HCT116 (cell line): Measurements from ENCODE around the gene UBE2D2. TPM values are rescaled to one million over a fixed set of nuclear protein-coding genes. Genes with fewer than 3 reads are reported as not detected.
A peak's percentile ranks its signal among the peaks of the same experiment; 100 is the strongest.

ENCODE experiments used
- ATAC-seq: fragments of 200-7000 bp; cut with Tn5 transposase; 2 replicates; pipeline ENCODE4 v1.9.1; 2020; ENCODE audit warnings: mild to moderate bottlenecking, moderate library complexity
- BruUV-seq: library from RNA; stranded (reverse); fragments of 400-500 nt; replicated peaks from 2 replicates; lab custom pipeline; 2021; lab: Mats Ljungman, UMichigan
- CTCF ChIA-PET: fragments of 300-600 bp; sonication (Branson Sonifier 250); formaldehyde crosslinking; loops from one replicate; lab custom pipeline; 2021; ENCODE audit warnings: antibody characterized with exemption; lab: Charles Lee
- POLR2A ChIA-PET: fragments of 300-600, 350-600 bp; sonication (Branson Sonifier 250); formaldehyde crosslinking; loops from one replicate; lab custom pipeline; 2021; ENCODE audit warnings: antibody characterized with exemption; lab: Charles Lee
- RAD21 ChIA-PET, 2 experiments: fragments of 300-600 bp; sonication (Branson Sonifier 250); formaldehyde crosslinking; loops; one replicate each; lab custom pipeline; 2023; ENCODE audit warnings: low total read pairs in 2 of 2; ENCODE audit not compliant: uncharacterized antibody in 2 of 2, unreplicated experiment in 2 of 2, low non-redundant PET in 1 of 2; lab: Charles Lee
- DNase-seq: peaks from one replicate; pipeline ENCODE4 v3.0.0-alpha.2; 2010; ENCODE audit warnings: low read depth, low spot score
- H2AFZ ChIP-seq: fragments of 200-600 bp; shearing (Covaris generic), sonication (generic); 2 replicates; pipeline ENCODE4 v1.6.1; 2017; ENCODE audit warnings: low read depth, mixed run types, mixed read lengths, antibody characterized with exemption, low read length; ENCODE audit not compliant: poor library complexity, severe bottlenecking
- H3K27ac ChIP-seq: 2 replicates; pipeline ENCODE4 v1.5.1; 2012; ENCODE audit warnings: low read depth, low read length
- H3K27me3 ChIP-seq: fragments of 200-600 bp; sonication (generic); 2 replicates; pipeline ENCODE4 v1.6.1; 2016; ENCODE audit warnings: mixed run types, low read length, mixed read lengths; ENCODE audit not compliant: insufficient read depth
- H3K36me3 ChIP-seq, 2 experiments: fragments of 200-500 bp in 1 of 2; fragments of 200-600 bp in 1 of 2; sonication (Bioruptor generic) in 1 of 2; sonication (generic) in 1 of 2; 2 replicates each; pipeline versions ENCODE4 v1.5.1 to v1.6.1; 2014 to 2016; ENCODE audit warnings: low read length in 2 of 2, inconsistent platforms in 1 of 2, mixed read lengths in 1 of 2, mixed run types in 1 of 2; ENCODE audit not compliant: insufficient read depth in 2 of 2, control insufficient read depth in 1 of 2
- H3K4me1 ChIP-seq, 2 experiments: fragments of 200-600 bp in 1 of 2; sonication (generic) in 1 of 2; 2 replicates each; pipeline versions ENCODE4 v1.5.1 to v1.6.1; 2012 to 2017; ENCODE audit warnings: low read length in 2 of 2, inconsistent platforms in 1 of 2, mild to moderate bottlenecking in 1 of 2, mixed read lengths in 1 of 2, mixed run types in 1 of 2, moderate library complexity in 1 of 2; ENCODE audit not compliant: insufficient read depth in 2 of 2, control insufficient read depth in 1 of 2
- H3K4me2 ChIP-seq: fragments of 200-600 bp; sonication (generic); 2 replicates; pipeline ENCODE4 v1.6.1; 2017; ENCODE audit warnings: mixed run types, low read length, mixed read lengths
- H3K4me3 ChIP-seq, 2 experiments: fragments of 200-600 bp in 1 of 2; sonication (generic) in 1 of 2; replicated peaks in 1 of 2; 2 replicates each; pipeline ENCODE4 v1.5.1; 2011 to 2016; ENCODE audit warnings: low read length in 2 of 2, control low read depth in 1 of 2, low read depth in 1 of 2, mild to moderate bottlenecking in 1 of 2, mixed read lengths in 1 of 2, mixed run types in 1 of 2
- H3K79me2 ChIP-seq: fragments of 200-600 bp; sonication (generic); 2 replicates; pipeline ENCODE4 v1.6.1; 2017; ENCODE audit warnings: mild to moderate bottlenecking, mixed run types, low read length, moderate library complexity, mixed read lengths; ENCODE audit not compliant: insufficient read depth
- H3K9ac ChIP-seq: fragments of 200-600 bp; sonication (generic); 2 replicates; pipeline ENCODE4 v1.6.1; 2016; ENCODE audit warnings: low read length, mixed read lengths
- H3K9me2 ChIP-seq: fragments of 200-600 bp; sonication (generic), shearing (Covaris generic); 2 replicates; pipeline ENCODE4 v1.6.1; 2017; ENCODE audit warnings: mixed run types, mild to moderate bottlenecking, moderate library complexity; ENCODE audit not compliant: insufficient read depth
- H3K9me3 ChIP-seq, 2 experiments: fragments of 200-500 bp in 1 of 2; fragments of 200-600 bp in 1 of 2; sonication (Bioruptor generic) in 1 of 2; sonication (generic) in 1 of 2; 2 replicates each; pipeline ENCODE4 v1.6.1; 2014 to 2017; ENCODE audit warnings: low read length in 2 of 2, mixed read lengths in 2 of 2, inconsistent platforms in 1 of 2, low read depth in 1 of 2, mild to moderate bottlenecking in 1 of 2, mixed run types in 1 of 2, moderate library complexity in 1 of 2; ENCODE audit not compliant: control insufficient read depth in 1 of 2, insufficient read depth in 1 of 2
- H4K20me1 ChIP-seq: fragments of 200-600 bp; sonication (generic), shearing (Covaris generic); 2 replicates; pipeline ENCODE4 v1.6.1; 2017; ENCODE audit warnings: mixed run types, mild to moderate bottlenecking, moderate library complexity; ENCODE audit not compliant: insufficient read depth
- ATF3 ChIP-seq: IDR thresholded peaks from 2 replicates; pipeline ENCODE4 v1.6.1; 2012
- CBX3 ChIP-seq: IDR thresholded peaks from 2 replicates; pipeline ENCODE4 v1.6.1; 2012; ENCODE audit warnings: low read depth
- CEBPB ChIP-seq: IDR thresholded peaks from 2 replicates; pipeline ENCODE4 v1.6.1; 2012; ENCODE audit warnings: low read depth
- CTCF ChIP-seq, 3 experiments: fragments of 200-600 bp in 1 of 3; sonication (generic) in 1 of 3; IDR thresholded peaks in 2 of 3; conservative IDR thresholded peaks in 1 of 3; 2 replicates each; pipeline ENCODE4 v1.5.1; 2012 to 2017; ENCODE audit warnings: low read depth in 2 of 3, low read length in 2 of 3, antibody characterized with exemption in 1 of 3, borderline replicate concordance in 1 of 3, control low read depth in 1 of 3, mild to moderate bottlenecking in 1 of 3, mixed read lengths in 1 of 3, mixed run types in 1 of 3, moderate library complexity in 1 of 3; ENCODE audit not compliant: insufficient read depth in 1 of 3
- EGR1 ChIP-seq: IDR thresholded peaks from 2 replicates; pipeline ENCODE4 v1.6.1; 2012; ENCODE audit warnings: low read depth
- ELF1 ChIP-seq: IDR thresholded peaks from 2 replicates; pipeline ENCODE4 v1.6.1; 2012; ENCODE audit warnings: low read depth, borderline replicate concordance
- EZH2phosphoT487 ChIP-seq: fragments of 200-600 bp; IDR thresholded peaks from 2 replicates; pipeline ENCODE4 v1.6.1; 2018; ENCODE audit warnings: antibody characterized with exemption, borderline replicate concordance
- FOSL1 ChIP-seq: IDR thresholded peaks from 2 replicates; pipeline ENCODE4 v1.6.1; 2012; ENCODE audit warnings: low read depth
- JUND ChIP-seq: IDR thresholded peaks from 2 replicates; pipeline ENCODE4 v1.6.1; 2012
- MAX ChIP-seq: IDR thresholded peaks from 2 replicates; pipeline ENCODE4 v1.6.1; 2012
- POLR2A ChIP-seq: IDR thresholded peaks from 2 replicates; pipeline ENCODE4 v1.7.0; 2011; ENCODE audit warnings: borderline replicate concordance; ENCODE audit not compliant: insufficient read depth, insufficient read length; ENCODE audit errors: extremely low read depth
- RAD21 ChIP-seq: IDR thresholded peaks from 2 replicates; pipeline ENCODE4 v1.6.1; 2012; ENCODE audit warnings: low read depth, mild to moderate bottlenecking
- SIN3A ChIP-seq: IDR thresholded peaks from 2 replicates; pipeline ENCODE4 v1.6.1; 2012; ENCODE audit warnings: low read depth
- SRF ChIP-seq: IDR thresholded peaks from 2 replicates; pipeline ENCODE4 v1.6.1; 2012; ENCODE audit warnings: low read depth
- TCF7L2 ChIP-seq: IDR thresholded peaks from 2 replicates; pipeline ENCODE4 v1.7.0; 2011; ENCODE audit warnings: borderline replicate concordance, inconsistent platforms; ENCODE audit not compliant: insufficient read depth, insufficient read length; ENCODE audit errors: extremely low read depth
- ZNF274 ChIP-seq: fragments of 200-500 bp; sonication (Bioruptor generic); IDR thresholded peaks from 2 replicates; pipeline ENCODE4 v1.6.1; 2014; ENCODE audit warnings: mild to moderate bottlenecking, low read depth, low read length, inconsistent platforms
- intact Hi-C: fragments of 100-400 bp; cut with micrococcal nuclease; formaldehyde crosslinking; loops from 2 replicates; pipeline ENCODE4 v1.10.0; 2022
- total RNA-seq: library from RNA; stranded (reverse); gene quantifications from one replicate; pipeline ENCODE4 v1.2.1, GENCODE V29; 2021; ENCODE audit not compliant: unreplicated experiment
- TF ChIP-seq, protein P1 (sequence below): IDR thresholded peaks from 2 replicates; pipeline ENCODE4 v1.6.1; 2012; ENCODE audit warnings: low read depth

UBE2D2 gene
- total RNA-seq, 1 experiment from 2014 or later: 140 TPM

DNA sequence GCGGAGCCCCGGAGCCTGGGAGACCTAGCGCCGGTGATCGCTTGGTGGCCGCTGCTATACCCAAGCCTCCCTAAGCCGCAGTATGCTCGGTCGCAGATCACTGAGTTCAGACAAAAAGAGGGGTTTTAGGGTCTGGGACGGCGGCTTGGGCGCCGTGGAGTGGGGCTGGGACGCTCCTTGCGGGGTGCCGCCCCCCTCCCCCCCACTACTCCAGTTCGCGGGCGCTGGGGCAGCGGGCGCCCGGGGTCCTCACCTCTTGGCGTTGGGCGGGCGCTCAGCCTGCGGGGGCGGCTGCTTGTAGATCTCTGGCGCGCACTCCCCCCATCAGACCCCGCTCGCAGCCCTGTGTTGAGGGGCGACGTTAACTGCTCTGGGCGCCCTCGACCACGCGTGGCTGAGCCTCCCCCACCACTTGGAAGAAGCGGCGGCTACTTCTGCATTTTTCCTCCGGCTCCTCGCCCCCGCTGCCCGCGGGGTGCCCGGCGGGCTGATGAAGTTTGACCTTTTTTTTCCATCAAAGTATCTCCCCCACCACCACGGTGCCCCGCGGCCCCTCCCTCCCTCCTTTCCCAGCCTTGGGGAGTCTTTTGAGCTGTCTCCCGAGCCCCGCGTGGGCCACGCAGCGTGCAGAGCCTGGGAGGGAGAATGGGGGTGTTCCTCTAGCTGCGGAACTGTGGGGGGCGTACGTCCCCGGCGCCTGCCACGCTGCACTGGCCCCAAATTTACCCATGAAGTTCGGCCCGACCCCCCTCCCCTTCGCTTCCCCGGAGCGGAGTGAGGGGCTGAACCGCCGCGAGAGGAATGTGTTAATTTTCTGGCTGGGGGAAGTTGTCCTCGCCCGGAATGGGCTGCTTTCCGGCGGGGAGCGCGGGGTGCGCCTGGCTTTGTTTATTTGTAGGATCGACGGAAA lies 88.2 kb downstream of the UBE2D2 start:
- peaks cover 56% of the 10 kb centered on the region for H3K79me2 ChIP-seq
- DNase-seq (no peak), ATAC-seq (peak; percentile 12)
- no TSS peak for BruUV-seq
- TF ChIP-seq SIN3A (no peak), ZNF274 (no peak), MAX (no peak), CBX3 (no peak), JUND (no peak), CTCF (IDR thresholded peaks at IDR 0.05 in 2 of 3, conservative IDR thresholded peaks at IDR 0.05 in 1 of 3; ENCODE audit: borderline replicate concordance in 1 of 3, insufficient read depth in 1 of 3, low read depth in 2 of 3, low read length in 2 of 3) (no peak; a peak in 1 of 6 replicates), EZH2phosphoT487 (no peak), CEBPB (no peak), POLR2A (no peak), SRF (no peak), ELF1 (no peak), EGR1 (no peak), TCF7L2 (no peak), FOSL1 (no peak), RAD21 (no peak), ATF3 (no peak)
- TF ChIP-seq, protein P1, sequence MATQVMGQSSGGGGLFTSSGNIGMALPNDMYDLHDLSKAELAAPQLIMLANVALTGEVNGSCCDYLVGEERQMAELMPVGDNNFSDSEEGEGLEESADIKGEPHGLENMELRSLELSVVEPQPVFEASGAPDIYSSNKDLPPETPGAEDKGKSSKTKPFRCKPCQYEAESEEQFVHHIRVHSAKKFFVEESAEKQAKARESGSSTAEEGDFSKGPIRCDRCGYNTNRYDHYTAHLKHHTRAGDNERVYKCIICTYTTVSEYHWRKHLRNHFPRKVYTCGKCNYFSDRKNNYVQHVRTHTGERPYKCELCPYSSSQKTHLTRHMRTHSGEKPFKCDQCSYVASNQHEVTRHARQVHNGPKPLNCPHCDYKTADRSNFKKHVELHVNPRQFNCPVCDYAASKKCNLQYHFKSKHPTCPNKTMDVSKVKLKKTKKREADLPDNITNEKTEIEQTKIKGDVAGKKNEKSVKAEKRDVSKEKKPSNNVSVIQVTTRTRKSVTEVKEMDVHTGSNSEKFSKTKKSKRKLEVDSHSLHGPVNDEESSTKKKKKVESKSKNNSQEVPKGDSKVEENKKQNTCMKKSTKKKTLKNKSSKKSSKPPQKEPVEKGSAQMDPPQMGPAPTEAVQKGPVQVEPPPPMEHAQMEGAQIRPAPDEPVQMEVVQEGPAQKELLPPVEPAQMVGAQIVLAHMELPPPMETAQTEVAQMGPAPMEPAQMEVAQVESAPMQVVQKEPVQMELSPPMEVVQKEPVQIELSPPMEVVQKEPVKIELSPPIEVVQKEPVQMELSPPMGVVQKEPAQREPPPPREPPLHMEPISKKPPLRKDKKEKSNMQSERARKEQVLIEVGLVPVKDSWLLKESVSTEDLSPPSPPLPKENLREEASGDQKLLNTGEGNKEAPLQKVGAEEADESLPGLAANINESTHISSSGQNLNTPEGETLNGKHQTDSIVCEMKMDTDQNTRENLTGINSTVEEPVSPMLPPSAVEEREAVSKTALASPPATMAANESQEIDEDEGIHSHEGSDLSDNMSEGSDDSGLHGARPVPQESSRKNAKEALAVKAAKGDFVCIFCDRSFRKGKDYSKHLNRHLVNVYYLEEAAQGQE: no peak
- no peak overlapping the region for H2AFZ ChIP-seq
- CTCF ChIA-PET: interaction anchor here (1.3 to 1.9 kb wide), 2 partner anchors 13 to 14 kb away, joined by 3 to 56 read pairs; no protein-coding TSS in a partner anchor
- H3K9me3 ChIP-seq: no peaks in the 10 kb centered on the region
- no peaks in the 10 kb centered on the region for H3K27me3 ChIP-seq
- H3K4me2 ChIP-seq: peak overlapping the region; percentile 84
- peak overlapping the region; percentile 80 to 84 for H3K4me3 ChIP-seq
- H3K4me1 ChIP-seq: peaks cover 52 to 63% of the 10 kb centered on the region in 2 experiments
- H3K36me3 ChIP-seq: no peaks in the 10 kb centered on the region
- H3K9ac ChIP-seq: peak overlapping the region; percentile 87
- H3K27ac ChIP-seq: peak overlapping the region; percentile 88
- peaks cover 6% of the 10 kb centered on the region; the same call in 1 of the 2 replicates for H4K20me1 ChIP-seq
- POLR2A ChIA-PET: interaction anchor here (1.8 to 3.9 kb wide), 2 partner anchors 10 to 12 kb away, joined by 36 to 62 read pairs; no protein-coding TSS in a partner anchor
- no peaks in the 10 kb centered on the region for H3K9me2 ChIP-seq
- RAD21 ChIA-PET: interaction anchor here (1.2 to 1.9 kb wide), 4 partner anchors 9 to 16 kb away, joined by 3 to 31 read pairs (median 6); no protein-coding TSS in a partner anchor
- intact Hi-C loops: no loop called here
